Measurements from ENCODE around the gene GID8.

Gene GID8

GRCh38 chr20:62938105-62938888 is at the start of gene GID8:
Gene GID8 (plus strand): TSS chr20:62938147. CDS start chr20:62941503, 3,356 bp downstream.
- DNase-seq (ENCODE audit: low read depth, low spot score) = no peak

- DNase-seq (ENCODE audit: low read depth, low spot score) = no peak
Measured at GRCh38 chr20:62888406-62888805, 49.5 kb upstream of the GID8 start.

GRCh38 chr20:62888910-62889309 is 49.0 kb upstream of the GID8 start:
- DNase-seq (ENCODE audit: low read depth, low spot score) = no peak

DNA sequence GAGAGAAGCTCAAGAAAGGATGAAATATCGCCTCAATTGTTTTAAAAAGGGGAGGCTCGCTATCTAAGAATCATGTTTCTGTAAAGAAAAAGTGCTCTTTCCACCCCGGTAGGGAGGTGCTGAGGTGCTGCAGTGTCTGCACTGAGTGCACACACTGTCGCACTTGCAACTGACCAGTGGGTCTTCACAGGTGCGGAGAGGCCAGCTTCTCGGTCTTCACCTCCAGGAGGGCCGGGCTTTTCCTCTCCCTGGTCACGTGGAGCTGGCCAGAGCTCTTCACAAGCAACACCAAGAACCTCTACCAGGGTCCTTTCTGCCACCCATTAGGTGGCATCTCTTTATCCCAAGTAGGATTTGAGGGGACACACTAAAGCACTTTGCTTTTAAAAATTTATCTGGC is 48.5 kb upstream of the GID8 start:
- no peak for DNase-seq (ENCODE audit: low read depth, low spot score)

DNA sequence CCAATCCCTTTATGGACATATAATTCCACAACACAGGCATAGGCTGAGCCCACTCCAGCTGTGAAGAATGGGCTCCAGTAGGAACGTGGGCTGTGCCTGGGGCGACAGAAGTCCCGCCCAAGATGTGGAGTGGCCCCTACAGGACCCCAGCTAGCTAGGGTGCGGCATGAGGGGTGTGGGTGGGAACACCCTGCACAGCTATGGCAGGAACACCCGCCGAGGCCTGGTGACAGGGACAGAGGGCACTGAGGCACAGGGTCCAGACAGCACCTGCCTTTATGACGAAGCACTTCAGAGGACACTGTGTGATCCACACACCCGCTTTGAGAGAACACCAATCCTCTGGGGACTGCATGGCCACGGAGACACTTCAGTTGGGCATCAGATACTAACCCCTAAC is 48.1 kb upstream of the GID8 start:
- DNase-seq (ENCODE audit: low read depth, low spot score) = no peak

DNA sequence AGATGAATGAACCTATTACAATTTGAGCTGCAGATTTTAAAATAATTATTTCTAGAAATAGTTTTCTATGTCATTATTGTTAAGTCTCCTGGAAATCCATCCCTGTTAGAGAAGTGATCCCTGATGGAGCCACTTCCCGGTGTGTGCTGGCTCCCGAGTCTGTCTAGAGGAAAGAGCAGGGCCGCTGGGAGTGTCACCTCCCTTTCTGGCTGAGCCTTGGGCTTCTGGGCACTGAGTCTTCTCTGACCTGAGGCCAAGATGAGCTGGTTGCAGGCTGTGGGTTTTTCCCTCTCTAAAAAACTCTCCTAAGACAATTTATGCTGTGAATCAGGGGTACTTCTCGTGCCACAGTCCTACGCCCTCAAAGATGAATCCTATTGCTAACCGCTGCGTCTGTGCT is 47.5 kb upstream of the GID8 start:
- DNase-seq (ENCODE audit: low read depth, low spot score) = no peak

DNA sequence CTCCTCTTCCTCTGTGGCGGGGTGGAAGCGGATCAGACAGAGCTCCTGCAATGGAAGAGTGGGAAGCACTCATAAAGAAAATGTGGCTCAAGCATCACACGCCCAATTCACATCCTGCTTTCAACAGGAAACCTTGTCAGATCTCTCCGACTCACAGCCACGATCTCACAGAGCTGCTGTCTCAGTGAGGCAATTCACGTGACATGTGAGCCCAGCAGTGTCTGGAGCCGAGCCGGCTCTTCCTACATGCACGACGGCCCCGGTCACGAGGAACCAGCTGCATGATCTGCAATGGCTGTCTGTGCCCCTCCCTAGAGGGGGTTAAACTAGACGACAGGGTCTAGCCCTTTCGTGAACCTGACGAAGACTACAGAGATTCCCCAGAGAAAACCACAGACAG is 46.8 kb upstream of the GID8 start:
- no peak for DNase-seq (ENCODE audit: low read depth, low spot score)

DNA sequence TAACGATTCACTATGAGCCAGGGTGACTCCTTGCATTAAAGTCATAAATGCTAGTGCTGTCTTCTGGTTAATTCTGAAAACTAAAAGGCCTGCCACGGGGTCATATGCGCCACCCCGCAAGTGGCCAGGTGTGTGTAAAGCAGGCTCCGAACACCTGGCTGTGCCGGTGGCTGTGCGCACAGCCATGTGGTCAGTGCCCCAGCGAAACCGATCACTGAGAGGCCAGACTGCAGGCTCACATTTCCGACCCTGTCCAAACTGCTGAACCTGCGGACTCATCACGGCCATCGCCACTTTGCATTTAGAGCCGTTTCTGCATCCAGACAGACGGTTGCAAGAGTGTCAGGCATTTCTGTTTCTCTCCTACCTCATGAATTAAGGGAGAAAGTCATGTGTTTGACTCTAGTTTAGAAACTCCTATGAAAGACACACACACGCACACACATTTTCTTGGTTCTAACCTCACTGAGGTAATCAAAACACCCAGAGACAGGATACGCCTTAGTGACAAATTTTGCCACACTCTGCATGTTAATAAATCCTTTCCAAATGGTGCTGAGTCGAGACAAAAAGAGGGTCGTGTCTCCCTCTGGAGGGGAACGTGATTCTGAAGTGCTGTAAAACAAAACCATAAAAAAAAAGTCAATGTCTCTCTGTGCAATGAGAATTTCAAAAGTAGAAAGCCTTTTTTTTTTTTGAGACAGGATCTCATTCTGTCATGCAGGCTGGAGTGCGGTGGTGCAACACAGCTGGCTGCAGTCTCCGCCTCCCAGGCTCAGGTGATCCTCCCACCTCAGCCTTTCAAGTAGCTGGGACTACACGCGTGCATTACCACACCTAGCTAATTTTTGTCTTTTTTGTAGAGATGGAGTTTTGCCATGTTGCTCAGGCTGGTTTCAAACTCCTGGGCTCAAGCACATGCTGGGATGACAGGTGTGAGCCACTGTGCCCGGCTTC is 45.3 kb upstream of the GID8 start:
- no peak for DNase-seq (ENCODE audit: low read depth, low spot score)

GRCh38 chr20:62893700-62894099 is 44.2 kb upstream of the GID8 start:
- DNase-seq (ENCODE audit: low read depth, low spot score) = no peak

DNA sequence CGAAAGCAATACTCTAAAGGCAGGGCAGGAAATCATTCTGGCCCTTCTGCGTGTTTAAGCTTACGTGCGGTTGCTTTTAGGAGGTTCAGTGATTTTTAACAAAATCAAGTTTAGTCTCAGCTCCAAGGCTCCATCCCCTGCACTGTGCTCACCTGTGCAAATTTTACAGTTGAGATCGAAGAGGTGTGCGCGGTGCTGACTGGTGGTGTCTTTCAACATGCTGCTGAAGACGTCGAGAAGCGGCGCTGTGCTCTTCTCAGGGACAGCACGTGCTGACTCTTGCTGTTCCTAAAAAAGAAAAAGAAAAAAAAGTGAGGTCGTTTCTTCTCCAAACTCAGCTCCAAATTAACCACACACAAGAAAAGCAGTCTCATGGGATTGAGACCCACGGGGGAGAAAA is 43.7 kb upstream of the GID8 start:
- no peak for DNase-seq (ENCODE audit: low read depth, low spot score)

DNA sequence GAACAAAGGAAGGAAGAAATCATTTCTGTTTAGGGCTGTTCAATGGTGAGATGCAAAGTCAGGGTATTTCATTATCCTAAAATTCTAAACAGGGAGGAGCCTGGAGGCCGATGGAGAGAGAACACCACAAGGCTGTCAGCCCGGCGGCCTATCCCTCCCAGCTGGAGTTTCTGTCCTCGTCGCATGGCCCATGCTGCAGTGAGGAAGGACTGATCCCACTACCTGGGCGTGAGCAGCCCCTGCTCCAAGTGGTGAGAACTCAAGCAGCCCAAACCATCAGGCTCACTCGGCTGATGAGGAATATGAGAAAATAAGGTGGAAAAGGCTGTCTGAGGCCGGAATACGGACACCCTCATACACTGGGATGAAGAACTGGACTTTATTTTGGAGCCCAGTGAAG is 42.4 kb upstream of the GID8 start:
- DNase-seq (ENCODE audit: low read depth, low spot score) = no peak

GRCh38 chr20:62896526-62896925 is 41.4 kb upstream of the GID8 start:
- no peak for DNase-seq (ENCODE audit: low read depth, low spot score)

GRCh38 chr20:62897666-62898065 is 40.3 kb upstream of the GID8 start:
- DNase-seq (ENCODE audit: low read depth, low spot score) = no peak

GRCh38 chr20:62898093-62898964 is 39.6 kb upstream of the GID8 start:
- DNase-seq (ENCODE audit: low read depth, low spot score) = no peak

- DNase-seq (ENCODE audit: low read depth, low spot score) = no peak
Measured at GRCh38 chr20:62898970-62899632, 38.8 kb upstream of the GID8 start.

DNA sequence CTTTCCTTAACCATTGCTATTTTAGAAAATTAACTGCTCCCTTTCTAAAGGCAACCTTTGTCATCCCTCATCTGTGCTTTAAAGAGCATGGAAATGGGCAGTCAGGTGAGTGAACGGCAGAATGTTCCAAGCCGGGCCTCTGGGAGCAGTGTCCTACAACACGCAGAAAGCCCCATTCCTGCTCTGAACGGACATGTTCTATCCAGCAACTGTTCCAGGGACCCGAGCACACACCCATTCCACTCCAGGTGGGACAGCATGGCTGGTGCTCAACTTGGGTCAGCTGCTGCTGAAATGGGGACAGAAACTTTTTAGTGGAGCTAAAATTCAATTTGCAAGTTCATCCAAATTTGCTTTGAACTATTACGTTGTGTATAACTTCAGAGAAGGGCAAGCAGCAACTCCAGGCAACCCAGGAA is 38.3 kb upstream of the GID8 start:
- no peak for DNase-seq (ENCODE audit: low read depth, low spot score)

GRCh38 chr20:62900052-62900691 is 37.8 kb upstream of the GID8 start:
- peak; percentile 58 for DNase-seq (ENCODE audit: low read depth, low spot score)

DNA sequence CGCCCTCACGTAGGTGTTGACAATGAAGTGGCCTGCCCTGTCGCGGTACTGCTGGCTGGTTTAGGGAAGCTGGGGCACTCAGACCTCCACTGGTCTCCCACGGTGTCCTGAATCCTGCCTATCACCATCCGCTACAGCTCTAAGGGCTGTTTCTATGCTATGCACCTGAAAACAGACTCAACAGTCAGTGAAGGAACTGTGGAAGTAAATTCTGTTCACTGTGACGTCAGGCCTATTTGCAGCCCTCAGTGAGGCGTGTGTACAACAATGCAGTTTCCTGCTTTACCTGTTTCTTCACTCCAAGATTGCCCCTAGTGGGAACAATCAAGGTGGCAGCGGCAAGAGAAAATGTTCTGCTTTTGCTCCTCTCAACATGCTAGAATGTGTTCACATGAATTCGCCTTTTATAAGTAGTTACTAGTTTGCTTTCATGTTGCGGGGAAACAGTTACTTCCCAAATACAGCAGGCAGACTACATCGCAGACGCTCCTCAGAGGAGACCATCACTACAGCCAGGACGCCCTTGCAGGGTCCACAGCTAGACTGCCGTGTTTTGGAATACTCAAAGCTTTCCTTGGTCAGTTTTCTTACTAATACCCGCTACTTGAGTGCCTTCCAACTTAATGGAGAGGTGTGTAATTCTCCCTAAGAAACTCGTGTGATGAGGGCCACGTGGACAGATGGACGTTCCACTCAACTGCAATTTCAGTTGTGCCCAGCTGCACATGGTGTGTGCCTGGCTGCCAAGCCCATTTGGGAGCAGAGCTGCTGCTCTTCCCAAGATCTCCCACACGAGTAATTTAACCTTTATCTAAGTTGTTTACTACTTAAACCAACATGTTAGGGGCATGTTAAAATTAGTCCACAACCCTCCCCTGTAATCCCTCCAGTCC is 37.0 kb upstream of the GID8 start:
- DNase-seq (ENCODE audit: low read depth, low spot score) = no peak

- DNase-seq (ENCODE audit: low read depth, low spot score) = no peak
Measured at GRCh38 chr20:62901891-62902290, 36.1 kb upstream of the GID8 start.
